Left renal pelvis (tissue), 4 donors: Measurements from ENCODE around the gene EXOSC6. TPM values are rescaled to one million over a fixed set of nuclear protein-coding genes. Genes with fewer than 3 reads are reported as not detected.
"Not testable (repeated sequence)": the region's sequence is repeated elsewhere in the genome, so short reads cannot be mapped to it uniquely, and the experiment has no call there.

Experiments
- DNase-seq, 4 donors: peaks; one replicate each; pipeline ENCODE4 v3.0.0-alpha.2; 2013; ENCODE audit warnings: low read depth in 4 of 4, low spot score in 3 of 4
- polyA plus RNA-seq, 4 donors: library from polyadenylated mRNA; unstranded; fragments of 120-200 nt; gene quantifications; one replicate each; pipeline ENCODE4 v1.2.1, GENCODE V29; 2013; ENCODE audit not compliant: insufficient read length in 4 of 4

EXOSC6 gene
- polyA plus RNA-seq = 10 to 100 TPM; 13.5 to 17.9 (median 15.4) TPM

GRCh38 chr16:70251629-70252354 is at the start of gene EXOSC6:
TSS of gene EXOSC6 (minus strand) at chr16:70251940. CDS start at chr16:70251900, 40 bp downstream.
- DNase-seq = peak; percentile 78 to 85 (median 81)

GRCh38 chr16:70301121-70301520 is 49.4 kb upstream of the EXOSC6 start:
- DNase-seq = no peak

- DNase-seq = peak in 1 of 4 donors; percentile 55
Observed at GRCh38 chr16:70298988-70299938, 47.5 kb upstream of the EXOSC6 start, which contains the start of gene DDX19B. TSS of gene DDX19B (plus strand) at chr16:70299186. CDS start at chr16:70299298, 112 bp downstream.

- DNase-seq = no peak
Observed at GRCh38 chr16:70295634-70296033, 43.9 kb upstream of the EXOSC6 start.

- DNase-seq = no peak
Observed at GRCh38 chr16:70294385-70295025, 42.8 kb upstream of the EXOSC6 start.

GRCh38 chr16:70292148-70292547 is 40.4 kb upstream of the EXOSC6 start:
- not testable (repeated sequence) for DNase-seq

- no peak for DNase-seq
Observed at GRCh38 chr16:70290949-70291519, 39.3 kb upstream of the EXOSC6 start.

- peak; percentile 99 to 100 (median 100) for DNase-seq
Observed at GRCh38 chr16:70289229-70290094, 37.7 kb upstream of the EXOSC6 start, which contains the start of gene AARS1. TSS of gene AARS1 (minus strand) at chr16:70289506. CDS start at chr16:70282763, 6,743 bp downstream.

- DNase-seq = not testable (repeated sequence)
Observed at GRCh38 chr16:70287304-70287971, 35.7 kb upstream of the EXOSC6 start.

GRCh38 chr16:70276392-70276791 is 24.7 kb upstream of the EXOSC6 start:
- no peak for DNase-seq

- no peak for DNase-seq
Observed at GRCh38 chr16:70271696-70272095, 20.0 kb upstream of the EXOSC6 start.

GRCh38 chr16:70270176-70270575 is 18.4 kb upstream of the EXOSC6 start:
- DNase-seq = no peak

- DNase-seq = no peak
Observed at GRCh38 chr16:70269471-70269870, 17.7 kb upstream of the EXOSC6 start.

- not testable (repeated sequence) for DNase-seq
Observed at GRCh38 chr16:70267922-70268321, 16.2 kb upstream of the EXOSC6 start.

GRCh38 chr16:70267516-70267915 is 15.8 kb upstream of the EXOSC6 start:
- no peak for DNase-seq

- DNase-seq = not testable (repeated sequence)
Observed at GRCh38 chr16:70259903-70260302, 8.2 kb upstream of the EXOSC6 start.

- DNase-seq = no peak
Observed at GRCh38 chr16:70258946-70259345, 7.2 kb upstream of the EXOSC6 start.

GRCh38 chr16:70258065-70258464 is 6.3 kb upstream of the EXOSC6 start:
- no peak for DNase-seq

- DNase-seq = no peak
Observed at GRCh38 chr16:70257391-70257790, 5.7 kb upstream of the EXOSC6 start.
